Spleen (tissue), 11 donors: Measurements from ENCODE around the gene ABCA13. TPM values are rescaled to one million over a fixed set of nuclear protein-coding genes. Genes with fewer than 3 reads are reported as not detected.

Experiments
- DNase-seq: peaks from one replicate; pipeline ENCODE4 v3.0.0-alpha.2; 2020
- H3K27ac ChIP-seq, 8 donors: fragments of 200-600 bp; sonication (generic) in 7 of 8; 1 replicate in 4 of 8; 2 replicates in 4 of 8; pipeline versions ENCODE4 v1.5.0 to v1.8.0; 2016 to 2021; ENCODE audit warnings: inconsistent platforms in 4 of 8, mild to moderate bottlenecking in 4 of 8, moderate library complexity in 1 of 8
- H3K27me3 ChIP-seq, 7 donors: fragments of 200-600 bp; sonication (generic) in 6 of 7; replicated peaks in 1 of 7; 1 replicate in 4 of 7; 2 replicates in 3 of 7; pipeline versions ENCODE4 v1.5.0 to v1.8.0; 2016 to 2021; ENCODE audit warnings: inconsistent platforms in 3 of 7, mild to moderate bottlenecking in 1 of 7
- H3K36me3 ChIP-seq, 6 donors: fragments of 200-600 bp; sonication (generic) in 5 of 6; 1 replicate in 4 of 6; 2 replicates in 2 of 6; pipeline versions ENCODE4 v1.5.0 to v1.8.0; 2016 to 2021; ENCODE audit warnings: inconsistent platforms in 2 of 6
- H3K4me1 ChIP-seq, 6 donors: fragments of 200-600 bp; sonication (generic) in 5 of 6; 1 replicate in 3 of 6; 2 replicates in 3 of 6; pipeline versions ENCODE4 v1.5.0 to v1.8.0; 2016 to 2021; ENCODE audit warnings: inconsistent platforms in 3 of 6
- H3K4me3 ChIP-seq, 8 donors: fragments of 200-600 bp; sonication (generic) in 7 of 8; 1 replicate in 4 of 8; 2 replicates in 4 of 8; pipeline versions ENCODE4 v1.5.0 to v1.8.0; 2016 to 2021; ENCODE audit warnings: inconsistent platforms in 4 of 8, mild to moderate bottlenecking in 4 of 8, moderate library complexity in 2 of 8
- H3K9me3 ChIP-seq, 8 donors: fragments of 200-600 bp; sonication (generic) in 7 of 8; 1 replicate in 4 of 8; 2 replicates in 4 of 8; pipeline versions ENCODE4 v1.5.0 to v1.8.0; 2016 to 2021; ENCODE audit warnings: inconsistent platforms in 4 of 8
- CTCF ChIP-seq, 11 experiments: fragments of 200-600 bp in 7 of 11; fragments of 450-650 bp in 4 of 11; sonication (generic) in 4 of 11; IDR thresholded peaks in 8 of 11; conservative IDR thresholded peaks in 3 of 11; 1 replicate in 7 of 11; 2 replicates in 4 of 11; pipeline versions ENCODE4 v1.4.0 to v1.8.0; 2016 to 2021; ENCODE audit warnings: antibody characterized with exemption in 11 of 11, inconsistent platforms in 4 of 11, mild to moderate bottlenecking in 1 of 11
- POLR2A ChIP-seq, 3 donors: fragments of 450-650 bp; IDR thresholded peaks; one replicate each; pipeline ENCODE4 v1.5.1; 2017; ENCODE audit warnings: antibody characterized with exemption in 3 of 3, mild to moderate bottlenecking in 1 of 3
- POLR2AphosphoS5 ChIP-seq, 3 donors: sonication (generic); formaldehyde crosslinking; IDR thresholded peaks; one replicate each; pipeline ENCODE4 v1.5.1; 2017; ENCODE audit warnings: antibody characterized with exemption in 3 of 3
- WGBS, 5 donors: extraction: QIAGEN DNeasy Blood & Tissue Kit in 3 of 5; methylation state at CpG; one replicate each; pipeline versions ENCODE4 v1.1.5 to v1.1.7; 2013 to 2018; 5-methylcytosine and 5-hydroxymethylcytosine counted together
- intact Hi-C: fragments of 100-400 bp; cut with DNase I; formaldehyde crosslinking; loops from one replicate; pipeline ENCODE4 v1.15.0; 2023; ENCODE audit warnings: low total_unique reads
- polyA plus RNA-seq, 3 donors: library from polyadenylated mRNA; stranded (reverse); fragments of 200-250 nt; gene quantifications; one replicate each; pipeline ENCODE4 v1.2.1, GENCODE V29; 2013
- total RNA-seq, 7 donors: library from RNA; depleted of rRNA in 3 of 7; stranded (reverse); fragments of >200 nt in 3 of 7; fragmentation: NEBNext Ultra II Directional in 4 of 7; extraction: Animal tissue kit (Norgen Biotek cat#: 25700) in 4 of 7; gene quantifications; one replicate each; pipeline versions ENCODE4 v1.1.0 to v1.2.1, GENCODE V29; 2016 to 2021
- donor health status: healthy with polysubstance abuse.
- donor health status: DM: no; HTN: no; CAD: no; lungs with moderate emphysema.
- donor health status: DM: no; HTN: no; CAD: no.
- donor health status: Bipolar disorder and iron deficiency.
- donor health status: healthy.
- donor health status: DM: no; HTN: no; CAD: no.
- donor health status: DM: yes; HTN: yes; CAD: no.

ABCA13 gene
- total and polyA plus RNA-seq, 10 donors: 0.02 to 19.0 (median 1.8) TPM

GRCh38 chr7:48150086-48150485 lies 21.2 kb upstream of the ABCA13 start:
- Histone ChIP-seq H3K4me1 (no peaks in the 10 kb centered on the region), H3K27me3 (peaks cover 0 to 6% (median 0%) of the 10 kb centered on the region in 7 donors), H3K9me3 (peaks cover 0 to 24% (median 3%) of the 10 kb centered on the region in 8 donors), H3K4me3 (no peak overlapping the region), H3K36me3 (no peaks in the 10 kb centered on the region), H3K27ac (no peak overlapping the region)
- 61 to 98% (median 88%) methylated on average over 3 of the region's 3 CpGs for WGBS, 5 donors
- no peak for DNase-seq
- intact Hi-C loops: no loop called here
- TF ChIP-seq POLR2A (IDR thresholded peaks at IDR 0.05) (no peak), CTCF (IDR thresholded peaks at IDR 0.05 in 8 of 11, conservative IDR thresholded peaks at IDR 0.05 in 3 of 11) (no peak), POLR2AphosphoS5 (IDR thresholded peaks at IDR 0.05) (no peak)

GRCh38 chr7:48154792-48155413 lies 16.4 kb upstream of the ABCA13 start:
- 88 to 96% (median 89%) methylated on average over 8 of the region's 8 CpGs for WGBS, 5 donors
- no peak overlapping the region for H3K27ac ChIP-seq
- DNase-seq: no peak

GRCh38 chr7:48158404-48158803 lies 12.9 kb upstream of the ABCA13 start:
- Histone ChIP-seq H3K36me3 (no peaks in the 10 kb centered on the region), H3K27ac (no peak overlapping the region), H3K9me3 (peaks cover 0 to 23% (median 3%) of the 10 kb centered on the region in 8 donors), H3K4me1 (no peaks in the 10 kb centered on the region), H3K27me3 (no peaks in the 10 kb centered on the region), H3K4me3 (no peak overlapping the region)
- 92 to 96% (median 94%) methylated on average over 2 of the region's 2 CpGs for WGBS, 5 donors
- DNase-seq: no peak
- TF ChIP-seq POLR2AphosphoS5 (IDR thresholded peaks at IDR 0.05) (no peak), CTCF (IDR thresholded peaks at IDR 0.05 in 8 of 11, conservative IDR thresholded peaks at IDR 0.05 in 3 of 11) (no peak), POLR2A (IDR thresholded peaks at IDR 0.05) (no peak)
- intact Hi-C loops: no loop called here

More at GRCh38 chr7:48154792-48155413, 16.4 kb upstream of the ABCA13 start:
- no peaks in the 10 kb centered on the region for H3K36me3 ChIP-seq
- intact Hi-C loops: no loop called here
- peaks cover 0 to 24% (median 3%) of the 10 kb centered on the region in 8 donors for H3K9me3 ChIP-seq
- no peaks in the 10 kb centered on the region for H3K27me3 ChIP-seq
- no peaks in the 10 kb centered on the region for H3K4me1 ChIP-seq
- H3K4me3 ChIP-seq: no peak overlapping the region
- TF ChIP-seq POLR2AphosphoS5 (IDR thresholded peaks at IDR 0.05) (no peak), POLR2A (IDR thresholded peaks at IDR 0.05) (no peak), CTCF (IDR thresholded peaks at IDR 0.05 in 8 of 11, conservative IDR thresholded peaks at IDR 0.05 in 3 of 11) (peak in 6 of 11 experiments; percentile 11 to 43 (median 27))

- 66 to 88% (median 84%) methylated on average over 1 of the region's 1 CpG for WGBS, 5 donors
- no peaks in the 10 kb centered on the region for H3K36me3 ChIP-seq
- no peaks in the 10 kb centered on the region for H3K27me3 ChIP-seq
- no peaks in the 10 kb centered on the region for H3K4me1 ChIP-seq
- intact Hi-C loops: no loop called here
- no peak for TF ChIP-seq POLR2A (IDR thresholded peaks at IDR 0.05)
- no peak for TF ChIP-seq CTCF (IDR thresholded peaks at IDR 0.05 in 8 of 11, conservative IDR thresholded peaks at IDR 0.05 in 3 of 11)
- no peak for TF ChIP-seq POLR2AphosphoS5 (IDR thresholded peaks at IDR 0.05)
- DNase-seq: no peak
- H3K27ac ChIP-seq: no peak overlapping the region
- H3K9me3 ChIP-seq: peaks cover 0 to 12% (median 0%) of the 10 kb centered on the region in 8 donors
- no peak overlapping the region for H3K4me3 ChIP-seq
Observed at GRCh38 chr7:48161407-48162125, 9.7 kb upstream of the ABCA13 start.
